ENCODE data around the gene VPS35L. TPM values are rescaled to one million over a fixed set of nuclear protein-coding genes. Genes with fewer than 3 reads are reported as not detected.

The VPS35L gene
- total RNA-seq, 1 donor from 2014 or later = 45.0 TPM

DNA sequence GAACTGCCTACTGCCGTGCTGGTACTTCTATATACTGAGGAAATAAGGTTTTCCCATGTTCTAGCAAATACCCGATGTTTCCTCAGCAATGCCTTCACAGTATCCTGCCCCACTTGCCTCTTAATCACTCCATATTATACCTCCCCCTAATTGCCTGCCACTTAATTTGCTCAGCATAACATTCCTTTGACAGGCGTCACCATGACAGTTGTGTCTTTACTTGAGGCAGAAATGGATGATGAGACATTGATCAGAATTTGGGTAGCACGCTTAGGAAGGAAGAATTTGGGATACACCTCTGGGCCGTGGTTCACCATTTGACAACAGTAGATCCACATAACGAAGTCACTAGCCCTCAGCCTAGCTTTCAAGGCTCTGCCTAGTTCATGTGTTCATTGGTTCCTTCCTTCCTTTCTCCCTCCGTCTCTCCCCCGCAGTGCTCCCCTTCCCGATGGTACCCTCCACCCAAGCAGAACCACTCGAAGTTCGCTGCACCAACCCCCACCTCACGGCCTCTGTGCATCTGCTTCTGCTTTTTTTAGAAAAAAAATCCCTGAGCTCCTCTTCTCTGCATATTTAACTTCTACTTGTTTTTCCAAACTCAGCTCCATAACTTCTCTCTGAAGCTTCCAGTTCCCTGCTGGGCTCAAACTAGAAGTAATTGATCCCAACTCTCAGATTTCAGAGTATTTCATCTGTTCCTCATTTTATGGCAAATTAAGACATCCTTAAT is 182.0 kb downstream of the VPS35L start:
- H3K27me3 Mint-ChIP-seq (ENCODE audit: low read depth, unreplicated experiment) = no peaks in the 10 kb centered on the region
- Histone ChIP-seq H3K27ac (ENCODE audit: low read depth, low read length) (no peak overlapping the region), H3K4me2 (ENCODE audit: low read length) (no peak overlapping the region), H3K27me3 (ENCODE audit: insufficient read depth, low read length) (no peaks in the 10 kb centered on the region), H4K20me1 (ENCODE audit: insufficient read depth, low read length) (no peaks in the 10 kb centered on the region), H3K9me3 (ENCODE audit: insufficient read depth, low read depth, low read length) (no peaks in the 10 kb centered on the region), H3K9ac (ENCODE audit: low read length) (no peak overlapping the region), H3K4me3 (ENCODE audit: insufficient read depth, low read depth, low read length) (no peak overlapping the region), H3K36me3 (ENCODE audit: insufficient read depth, low read length) (peaks cover 3% of the 10 kb centered on the region), H3K79me2 (ENCODE audit: insufficient read depth, low read length) (no peaks in the 10 kb centered on the region), H2AFZ (ENCODE audit: low read depth, low read length) (no peak overlapping the region), H3K4me1 (ENCODE audit: insufficient read depth, low read length) (no peaks in the 10 kb centered on the region)
- no peak overlapping the region for H3K4me3 Mint-ChIP-seq (ENCODE audit: unreplicated experiment)
- H3K4me1 Mint-ChIP-seq (ENCODE audit: low read depth, unreplicated experiment) = no peaks in the 10 kb centered on the region
- H3K27ac Mint-ChIP-seq (ENCODE audit: unreplicated experiment) = no peak overlapping the region
- TF ChIP-seq CTCF (IDR thresholded peaks at IDR 0.05; ENCODE audit: insufficient read depth, low read depth, low read length) (no peak), EZH2 (IDR thresholded peaks at IDR 0.05; ENCODE audit: insufficient read depth, low read length) (no peak)
- no peaks in the 10 kb centered on the region for H3K9me3 Mint-ChIP-seq (ENCODE audit: unreplicated experiment)
- DNase-seq (ENCODE audit: low read depth) = no peak
- no peak for FAIRE-seq
- H3K36me3 Mint-ChIP-seq (ENCODE audit: low read depth, unreplicated experiment) = peaks cover 15% of the 10 kb centered on the region

DNA sequence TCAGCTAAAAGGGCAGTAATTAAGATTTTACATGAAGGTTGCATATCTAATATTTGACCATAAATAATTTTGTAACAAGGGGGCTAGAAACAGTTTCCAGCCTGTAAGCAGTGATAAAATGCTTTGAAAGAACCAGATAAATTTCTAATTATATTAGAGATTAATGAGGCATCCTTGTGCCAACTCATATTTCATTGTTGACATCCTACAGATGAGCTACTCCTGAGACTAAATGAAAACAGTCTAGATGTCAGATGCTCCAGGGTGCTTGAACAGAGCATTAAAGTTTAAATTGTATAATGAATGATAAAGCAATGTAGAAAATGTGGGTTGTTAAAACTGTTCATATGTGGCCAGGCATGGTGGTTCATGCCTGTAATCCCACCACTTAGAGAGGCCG is 185.9 kb downstream of the VPS35L start:
- H3K4me1 Mint-ChIP-seq (ENCODE audit: low read depth, unreplicated experiment) = no peaks in the 10 kb centered on the region
- H3K4me3 Mint-ChIP-seq (ENCODE audit: unreplicated experiment) = no peak overlapping the region
- H3K27me3 Mint-ChIP-seq (ENCODE audit: low read depth, unreplicated experiment) = no peaks in the 10 kb centered on the region
- Histone ChIP-seq H3K4me3 (ENCODE audit: insufficient read depth, low read depth, low read length) (no peak overlapping the region), H3K27ac (ENCODE audit: low read depth, low read length) (no peak overlapping the region), H2AFZ (ENCODE audit: low read depth, low read length) (no peak overlapping the region), H3K79me2 (ENCODE audit: insufficient read depth, low read length) (no peaks in the 10 kb centered on the region), H4K20me1 (ENCODE audit: insufficient read depth, low read length) (no peaks in the 10 kb centered on the region), H3K4me2 (ENCODE audit: low read length) (no peak overlapping the region), H3K9ac (ENCODE audit: low read length) (no peak overlapping the region), H3K4me1 (ENCODE audit: insufficient read depth, low read length) (no peaks in the 10 kb centered on the region), H3K36me3 (ENCODE audit: insufficient read depth, low read length) (peaks cover 3% of the 10 kb centered on the region), H3K9me3 (ENCODE audit: insufficient read depth, low read depth, low read length) (no peaks in the 10 kb centered on the region), H3K27me3 (ENCODE audit: insufficient read depth, low read length) (no peaks in the 10 kb centered on the region)
- no peaks in the 10 kb centered on the region for H3K9me3 Mint-ChIP-seq (ENCODE audit: unreplicated experiment)
- H3K36me3 Mint-ChIP-seq (ENCODE audit: low read depth, unreplicated experiment) = peaks cover 11% of the 10 kb centered on the region
- TF ChIP-seq EZH2 (IDR thresholded peaks at IDR 0.05; ENCODE audit: insufficient read depth, low read length) (no peak), CTCF (IDR thresholded peaks at IDR 0.05; ENCODE audit: insufficient read depth, low read depth, low read length) (no peak)
- H3K27ac Mint-ChIP-seq (ENCODE audit: unreplicated experiment) = no peak overlapping the region
- DNase-seq (ENCODE audit: low read depth) (no peak), FAIRE-seq (no peak)

GRCh38 chr16:19743816-19744159 is 188.3 kb downstream of the VPS35L start:
- DNase-seq (ENCODE audit: low read depth) = no peak
- H2AFZ ChIP-seq (ENCODE audit: low read depth, low read length) = no peak overlapping the region
- Mint-ChIP-seq H3K4me1 (ENCODE audit: low read depth, unreplicated experiment) (peaks cover 2% of the 10 kb centered on the region), H3K4me3 (ENCODE audit: unreplicated experiment) (no peak overlapping the region), H3K36me3 (ENCODE audit: low read depth, unreplicated experiment) (peaks cover 8% of the 10 kb centered on the region), H3K27ac (ENCODE audit: unreplicated experiment) (no peak overlapping the region), H3K27me3 (ENCODE audit: low read depth, unreplicated experiment) (no peaks in the 10 kb centered on the region), H3K9me3 (ENCODE audit: unreplicated experiment) (no peaks in the 10 kb centered on the region)
- no peaks in the 10 kb centered on the region for H3K79me2 ChIP-seq (ENCODE audit: insufficient read depth, low read length)
- no peak for TF ChIP-seq CTCF (IDR thresholded peaks at IDR 0.05; ENCODE audit: insufficient read depth, low read depth, low read length)
- TF ChIP-seq EZH2 (IDR thresholded peaks at IDR 0.05; ENCODE audit: insufficient read depth, low read length) = no peak
- no peak overlapping the region for H3K9ac ChIP-seq (ENCODE audit: low read length)
- no peak overlapping the region for H3K27ac ChIP-seq (ENCODE audit: low read depth, low read length)
- H3K4me2 ChIP-seq (ENCODE audit: low read length) = no peak overlapping the region
- no peaks in the 10 kb centered on the region for H4K20me1 ChIP-seq (ENCODE audit: insufficient read depth, low read length)
- no peaks in the 10 kb centered on the region for H3K4me1 ChIP-seq (ENCODE audit: insufficient read depth, low read length)
- peaks cover 3% of the 10 kb centered on the region for H3K36me3 ChIP-seq (ENCODE audit: insufficient read depth, low read length)
- no peaks in the 10 kb centered on the region for H3K9me3 ChIP-seq (ENCODE audit: insufficient read depth, low read depth, low read length)
- H3K27me3 ChIP-seq (ENCODE audit: insufficient read depth, low read length) = no peaks in the 10 kb centered on the region
- no peak for FAIRE-seq
- H3K4me3 ChIP-seq (ENCODE audit: insufficient read depth, low read depth, low read length) = no peak overlapping the region

Data from astrocyte (in vitro differentiated cells and primary cell).